HFFc6 (cell line): ENCODE measurements around the gene EFCAB12. TPM values are rescaled to one million over a fixed set of nuclear protein-coding genes. Genes with fewer than 3 reads are reported as not detected.

Experiments used
- DNase-seq: peaks from one replicate; pipeline ENCODE4 v3.0.0-alpha.2; 2018
- H3K27ac Mint-ChIP-seq: 2 replicates; pipeline ENCODE4 v1.8.0; 2020; ENCODE audit warnings: mild to moderate bottlenecking, mixed read lengths
- H3K27me3 Mint-ChIP-seq: 2 replicates; pipeline ENCODE4 v1.8.0; 2021; ENCODE audit warnings: mild to moderate bottlenecking, moderate library complexity, mixed read lengths; ENCODE audit not compliant: insufficient read depth
- H3K36me3 Mint-ChIP-seq: 2 replicates; pipeline ENCODE4 v1.8.0; 2021; ENCODE audit warnings: low read depth, mixed read lengths
- H3K4me1 Mint-ChIP-seq: 2 replicates; pipeline ENCODE4 v1.8.0; 2020; ENCODE audit warnings: low read depth, mixed read lengths
- H3K4me3 Mint-ChIP-seq: 2 replicates; pipeline ENCODE4 v1.8.0; 2020; ENCODE audit warnings: mild to moderate bottlenecking, moderate library complexity, mixed read lengths
- H3K9me3 Mint-ChIP-seq: 2 replicates; pipeline ENCODE4 v1.8.0; 2020; ENCODE audit warnings: mild to moderate bottlenecking, mixed read lengths
- CTCF ChIP-seq: fragments of 200-600 bp; sonication (generic); IDR thresholded peaks from 2 replicates; pipeline ENCODE4 v1.5.0; 2021; ENCODE audit warnings: antibody characterized with exemption, mild to moderate bottlenecking
- total RNA-seq, 6 experiments: library from RNA; stranded (reverse); fragmentation: NEBNext Ultra II Directional; extraction: Animal tissue kit (Norgen Biotek cat#: 25700); gene quantifications; 2 replicates in 1 of 6; 3 replicates in 5 of 6; pipeline ENCODE4 v1.2.3, GENCODE V29; 2021

EFCAB12 gene
- total RNA-seq, 6 experiments from 2014 or later, result 0.09 to 0.14 (median 0.12) TPM; not detected in 1

GRCh38 chr3:129460155-129460554, 31.7 kb upstream of the EFCAB12 start:
- DNase-seq, result no peak
- no peak for TF ChIP-seq CTCF
- Mint-ChIP-seq H3K27ac (no peak overlapping the region), H3K27me3 (no peaks in the 10 kb centered on the region), H3K9me3 (no peaks in the 10 kb centered on the region), H3K4me1 (peaks cover 21% of the 10 kb centered on the region), H3K4me3 (no peak overlapping the region), H3K36me3 (peaks cover 24% of the 10 kb centered on the region)

DNA sequence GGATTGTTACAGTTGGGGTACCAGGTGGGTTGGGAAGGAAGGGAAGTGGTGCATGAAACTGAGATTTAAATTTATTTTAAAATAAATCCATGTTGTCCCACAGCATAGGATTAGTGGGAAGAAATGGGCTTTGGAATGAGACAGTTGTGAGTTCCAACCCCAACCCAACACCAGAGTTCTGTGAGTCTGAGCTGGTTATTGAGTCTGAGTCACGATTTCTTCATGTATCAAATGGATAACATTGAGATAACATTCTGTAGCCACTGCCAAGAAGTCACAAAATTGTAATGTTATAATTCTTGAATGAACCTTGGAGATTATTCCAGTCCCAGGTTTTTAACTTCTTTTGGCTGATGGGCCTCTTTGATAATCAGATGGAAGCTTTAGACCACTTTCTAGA, 25.3 kb upstream of the EFCAB12 start:
- Mint-ChIP-seq H3K27ac (no peak overlapping the region), H3K36me3 (peaks cover 23% of the 10 kb centered on the region), H3K9me3 (no peaks in the 10 kb centered on the region), H3K4me3 (no peak overlapping the region), H3K27me3 (no peaks in the 10 kb centered on the region; the same call in 1 of the 2 replicates), H3K4me1 (peaks cover 16% of the 10 kb centered on the region)
- no peak for DNase-seq
- TF ChIP-seq CTCF, result no peak

DNA sequence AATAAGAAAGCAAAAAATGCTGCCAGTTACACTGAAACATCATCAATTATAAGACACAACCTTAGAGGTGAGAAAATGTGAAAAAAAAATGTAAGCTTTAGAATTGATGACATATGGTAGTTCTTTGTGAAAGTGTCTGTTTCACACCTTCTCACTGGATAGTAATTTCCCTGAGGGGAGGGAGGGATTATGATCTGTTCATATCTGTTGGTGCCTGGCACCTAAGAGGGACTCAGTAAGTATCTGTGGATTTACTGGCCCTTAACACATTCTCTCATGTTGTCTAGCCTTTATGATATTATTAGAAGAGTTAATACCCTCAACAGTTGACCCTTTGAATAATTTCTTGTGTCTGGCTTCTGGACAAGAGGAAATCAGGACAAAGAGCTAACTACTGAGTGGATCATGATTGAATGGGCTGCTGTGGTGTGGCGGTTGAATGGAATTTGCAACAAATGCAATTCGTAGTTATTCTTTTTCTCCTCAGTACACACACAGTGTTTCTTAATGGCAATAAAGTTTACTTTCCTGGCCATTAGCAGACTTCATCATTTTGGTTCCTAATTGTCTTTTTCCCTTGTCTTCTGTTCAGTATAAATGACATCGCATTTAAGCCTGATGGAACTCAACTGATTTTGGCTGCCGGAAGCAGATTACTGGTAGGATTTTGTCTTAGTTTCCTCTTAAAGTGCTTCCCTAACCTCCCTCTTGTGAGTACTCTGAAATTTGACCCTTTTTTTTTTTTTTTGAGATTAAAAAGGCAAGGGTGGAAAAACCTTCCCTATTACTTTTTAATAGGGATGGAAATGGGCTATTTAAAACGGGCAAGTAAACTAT, 21.1 kb upstream of the EFCAB12 start:
- Mint-ChIP-seq H3K9me3 (no peaks in the 10 kb centered on the region), H3K36me3 (peaks cover 18% of the 10 kb centered on the region), H3K4me3 (no peak overlapping the region), H3K27me3 (no peaks in the 10 kb centered on the region; the same call in 1 of the 2 replicates), H3K27ac (no peak overlapping the region), H3K4me1 (peaks cover 23% of the 10 kb centered on the region)
- no peak for TF ChIP-seq CTCF
- no peak for DNase-seq

GRCh38 chr3:129448186-129448895, 19.9 kb upstream of the EFCAB12 start:
- Mint-ChIP-seq H3K36me3 (peaks cover 20% of the 10 kb centered on the region), H3K4me3 (no peak overlapping the region), H3K9me3 (no peaks in the 10 kb centered on the region), H3K27ac (no peak overlapping the region), H3K4me1 (peaks cover 22% of the 10 kb centered on the region), H3K27me3 (no peaks in the 10 kb centered on the region; the same call in 1 of the 2 replicates)
- TF ChIP-seq CTCF, result no peak
- no peak for DNase-seq

DNA sequence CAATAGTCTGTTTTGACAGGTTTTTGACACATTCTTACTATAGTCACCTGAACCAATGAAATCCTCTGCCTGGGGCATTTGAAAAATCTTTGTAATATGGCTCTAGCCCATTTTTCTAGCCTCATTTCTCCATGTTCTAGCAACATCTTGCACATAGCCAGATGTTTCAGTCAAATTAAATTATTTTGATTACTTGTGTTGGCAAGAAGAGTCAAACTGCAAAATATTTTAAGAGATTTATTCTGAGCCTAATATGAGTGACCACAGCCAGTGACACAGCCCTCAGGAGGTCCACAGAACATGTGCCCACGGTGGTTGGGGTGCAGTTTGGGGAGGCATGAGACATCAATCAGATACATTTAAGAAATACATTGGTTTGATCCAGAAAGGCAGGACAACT, 18.5 kb upstream of the EFCAB12 start:
- no peak for DNase-seq
- no peaks in the 10 kb centered on the region for H3K9me3 Mint-ChIP-seq
- no peaks in the 10 kb centered on the region; the same call in 1 of the 2 replicates for H3K27me3 Mint-ChIP-seq
- H3K36me3 Mint-ChIP-seq, result peaks cover 6% of the 10 kb centered on the region
- no peak for TF ChIP-seq CTCF
- peaks cover 33% of the 10 kb centered on the region for H3K4me1 Mint-ChIP-seq
- no peak overlapping the region for H3K4me3 Mint-ChIP-seq
- no peak overlapping the region for H3K27ac Mint-ChIP-seq
